GM19239 (cell line): ENCODE measurements around the gene FBXO31.

Source experiments
- DNase-seq: peaks from one replicate; pipeline ENCODE4 v3.0.0; 2011; ENCODE audit warnings: low spot score; ENCODE audit not compliant: insufficient read length
- FAIRE-seq: peaks from 2 replicates; lab custom pipeline; 2011; peaks lifted over from hg19 to GRCh38; lab: Jason Lieb, UNC

FBXO31 gene

GRCh38 chr16:87295661-87296531 lies 87.7 kb downstream of the FBXO31 start:
- DNase-seq = no peak
- no peak for FAIRE-seq

- FAIRE-seq = no peak
- DNase-seq = no peak
Measured at GRCh38 chr16:87295259-87295658, 88.3 kb downstream of the FBXO31 start.

GRCh38 chr16:87293990-87294389 lies 89.6 kb downstream of the FBXO31 start:
- no peak for FAIRE-seq
- DNase-seq = no peak

GRCh38 chr16:87291944-87292343 lies 91.6 kb downstream of the FBXO31 start:
- FAIRE-seq = no peak

GRCh38 chr16:87288753-87289362 lies 94.7 kb downstream of the FBXO31 start:
- DNase-seq (no peak), FAIRE-seq (no peak)

More at GRCh38 chr16:87291944-87292343, 91.6 kb downstream of the FBXO31 start:
- no peak for DNase-seq

GRCh38 chr16:87286839-87287626 lies 96.5 kb downstream of the FBXO31 start:
- DNase-seq = no peak
- no peak for FAIRE-seq

- FAIRE-seq = no peak
- no peak for DNase-seq
Measured at GRCh38 chr16:87284183-87284582, 99.4 kb downstream of the FBXO31 start.

- no peak for FAIRE-seq
- DNase-seq = no peak
Measured at GRCh38 chr16:87279094-87279658, 104.4 kb downstream of the FBXO31 start.

GRCh38 chr16:87278191-87279093 lies 105.1 kb downstream of the FBXO31 start:
- FAIRE-seq (no peak), DNase-seq (peak; percentile 69)
